ENCODE measurements around the gene ELOVL1. TPM values are rescaled to one million over a fixed set of nuclear protein-coding genes. Genes with fewer than 3 reads are reported as not detected.

The ELOVL1 gene
- total and polyA plus RNA-seq, 2 of the 13 experiments (the other 11 are each of a cell fraction or from before 2014, with no cell fraction given), result 55.2 to 77.4 TPM

DNA sequence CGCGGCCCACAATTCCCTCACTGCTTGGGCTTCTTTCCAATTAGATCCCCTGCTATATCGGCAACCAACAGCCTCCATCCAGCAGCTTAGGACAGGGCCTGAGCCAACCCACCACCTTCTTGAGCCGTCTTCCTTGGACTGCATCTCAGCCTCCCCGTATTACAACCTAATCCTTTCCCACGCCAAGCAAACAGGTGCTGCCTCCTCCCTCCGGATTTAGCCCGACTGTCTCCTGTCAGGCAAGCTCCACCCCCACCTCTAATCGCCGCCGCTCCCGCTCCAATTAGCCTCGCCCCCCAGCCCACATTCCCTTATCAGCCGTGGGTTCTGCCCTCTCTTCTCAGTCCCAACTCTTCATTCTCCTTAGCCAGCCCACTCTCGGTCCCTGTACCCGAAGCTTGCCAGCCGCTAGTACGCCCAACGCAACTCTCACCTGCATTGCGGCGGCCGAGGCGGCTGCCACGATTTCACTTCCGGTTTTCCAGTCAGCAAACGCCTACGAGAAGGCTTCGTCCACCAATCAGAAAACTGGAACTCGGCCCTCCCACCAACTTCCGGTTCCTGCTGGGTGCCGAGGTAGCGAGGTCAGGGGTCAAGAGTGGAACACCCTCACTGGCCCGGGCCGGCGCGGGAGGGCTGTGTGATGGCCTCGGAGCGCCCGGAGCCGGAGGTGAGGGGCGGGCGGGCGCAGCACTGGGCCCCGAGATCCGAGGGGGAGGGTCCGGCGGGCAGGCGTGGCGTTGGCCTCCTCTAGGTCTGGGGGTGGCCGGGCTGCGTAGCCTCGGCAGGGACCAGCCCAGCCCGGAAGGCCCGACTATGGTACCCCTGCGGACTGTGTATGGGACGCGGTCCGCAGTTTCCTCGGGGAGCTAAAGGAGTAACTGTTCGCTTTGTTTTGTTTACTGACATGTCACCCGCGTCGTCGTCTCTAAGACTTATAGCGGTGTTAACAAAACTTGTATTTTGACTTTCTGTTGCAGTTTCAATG is 21.8 kb upstream of the ELOVL1 start, which contains the start of the genes MED8 and SZT2 (continued):
- TF ChIP-seq, protein P1, sequence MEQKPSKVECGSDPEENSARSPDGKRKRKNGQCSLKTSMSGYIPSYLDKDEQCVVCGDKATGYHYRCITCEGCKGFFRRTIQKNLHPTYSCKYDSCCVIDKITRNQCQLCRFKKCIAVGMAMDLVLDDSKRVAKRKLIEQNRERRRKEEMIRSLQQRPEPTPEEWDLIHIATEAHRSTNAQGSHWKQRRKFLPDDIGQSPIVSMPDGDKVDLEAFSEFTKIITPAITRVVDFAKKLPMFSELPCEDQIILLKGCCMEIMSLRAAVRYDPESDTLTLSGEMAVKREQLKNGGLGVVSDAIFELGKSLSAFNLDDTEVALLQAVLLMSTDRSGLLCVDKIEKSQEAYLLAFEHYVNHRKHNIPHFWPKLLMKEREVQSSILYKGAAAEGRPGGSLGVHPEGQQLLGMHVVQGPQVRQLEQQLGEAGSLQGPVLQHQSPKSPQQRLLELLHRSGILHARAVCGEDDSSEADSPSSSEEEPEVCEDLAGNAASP (CRISPR knock-in tag; IDR thresholded peaks at IDR 0.05; ENCODE audit: borderline replicate concordance), result no peak
- TF ChIP-seq NFYB (CRISPR knock-in tag; IDR thresholded peaks at IDR 0.05), result peak; percentile 93
- TF ChIP-seq, protein P2, sequence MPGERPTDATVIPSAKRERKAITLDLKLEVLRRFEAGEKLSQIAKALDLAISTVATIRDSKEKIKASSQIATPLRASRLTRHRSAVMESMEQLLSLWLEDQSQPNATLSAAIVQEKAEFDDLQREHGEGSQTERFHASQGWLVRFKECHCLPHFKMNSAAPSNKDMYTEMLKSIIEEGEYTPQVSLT (CRISPR knock-in tag; IDR thresholded peaks at IDR 0.05; ENCODE audit: borderline replicate concordance, low read depth), result no peak
- TF ChIP-seq, protein P3, sequence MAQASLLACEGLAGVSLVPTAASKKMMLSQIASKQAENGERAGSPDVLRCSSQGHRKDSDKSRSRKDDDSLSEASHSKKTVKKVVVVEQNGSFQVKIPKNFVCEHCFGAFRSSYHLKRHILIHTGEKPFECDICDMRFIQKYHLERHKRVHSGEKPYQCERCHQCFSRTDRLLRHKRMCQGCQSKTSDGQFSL (CRISPR knock-in tag; IDR thresholded peaks at IDR 0.05), result no peak
- no peak for TF ChIP-seq HDAC6 (IDR thresholded peaks at IDR 0.05; ENCODE audit: low read depth, low read length)
- 0 out of 2 replicates have a peak, but pooled peaks have one; percentile 4 for TF ChIP-seq FOSL2 (CRISPR knock-in tag; IDR thresholded peaks at IDR 0.05)
- TF ChIP-seq MED8 (CRISPR knock-in tag; IDR thresholded peaks at IDR 0.05; ENCODE audit: insufficient replicate concordance), result peak; percentile 72
- no peak for TF ChIP-seq ATF7 (IDR thresholded peaks at IDR 0.05)
- 0 out of 2 replicates have a peak, but pooled peaks have one; percentile 39 for TF ChIP-seq ATF7 (CRISPR knock-in tag; IDR thresholded peaks at IDR 0.05)
- TF ChIP-seq KMT2B (CRISPR knock-in tag; IDR thresholded peaks at IDR 0.05), result peak; percentile 92
- TF ChIP-seq RFXANK (CRISPR knock-in tag; IDR thresholded peaks at IDR 0.05), result peak; percentile 41; the same call in 1 of the 2 replicates
- no peak for TF ChIP-seq GTF3A (CRISPR knock-in tag; conservative IDR thresholded peaks at IDR 0.05)
- no peak for TF ChIP-seq RFX3 (CRISPR knock-in tag; IDR thresholded peaks at IDR 0.05)
- TF ChIP-seq ZNF883 (CRISPR knock-in tag; IDR thresholded peaks at IDR 0.05; ENCODE audit: not compliant biosample characterization), result peak; percentile 95
- TF ChIP-seq, protein P4, sequence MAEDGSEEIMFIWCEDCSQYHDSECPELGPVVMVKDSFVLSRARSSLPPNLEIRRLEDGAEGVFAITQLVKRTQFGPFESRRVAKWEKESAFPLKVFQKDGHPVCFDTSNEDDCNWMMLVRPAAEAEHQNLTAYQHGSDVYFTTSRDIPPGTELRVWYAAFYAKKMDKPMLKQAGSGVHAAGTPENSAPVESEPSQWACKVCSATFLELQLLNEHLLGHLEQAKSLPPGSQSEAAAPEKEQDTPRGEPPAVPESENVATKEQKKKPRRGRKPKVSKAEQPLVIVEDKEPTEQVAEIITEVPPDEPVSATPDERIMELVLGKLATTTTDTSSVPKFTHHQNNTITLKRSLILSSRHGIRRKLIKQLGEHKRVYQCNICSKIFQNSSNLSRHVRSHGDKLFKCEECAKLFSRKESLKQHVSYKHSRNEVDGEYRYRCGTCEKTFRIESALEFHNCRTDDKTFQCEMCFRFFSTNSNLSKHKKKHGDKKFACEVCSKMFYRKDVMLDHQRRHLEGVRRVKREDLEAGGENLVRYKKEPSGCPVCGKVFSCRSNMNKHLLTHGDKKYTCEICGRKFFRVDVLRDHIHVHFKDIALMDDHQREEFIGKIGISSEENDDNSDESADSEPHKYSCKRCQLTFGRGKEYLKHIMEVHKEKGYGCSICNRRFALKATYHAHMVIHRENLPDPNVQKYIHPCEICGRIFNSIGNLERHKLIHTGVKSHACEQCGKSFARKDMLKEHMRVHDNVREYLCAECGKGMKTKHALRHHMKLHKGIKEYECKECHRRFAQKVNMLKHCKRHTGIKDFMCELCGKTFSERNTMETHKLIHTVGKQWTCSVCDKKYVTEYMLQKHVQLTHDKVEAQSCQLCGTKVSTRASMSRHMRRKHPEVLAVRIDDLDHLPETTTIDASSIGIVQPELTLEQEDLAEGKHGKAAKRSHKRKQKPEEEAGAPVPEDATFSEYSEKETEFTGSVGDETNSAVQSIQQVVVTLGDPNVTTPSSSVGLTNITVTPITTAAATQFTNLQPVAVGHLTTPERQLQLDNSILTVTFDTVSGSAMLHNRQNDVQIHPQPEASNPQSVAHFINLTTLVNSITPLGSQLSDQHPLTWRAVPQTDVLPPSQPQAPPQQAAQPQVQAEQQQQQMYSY (CRISPR knock-in tag; IDR thresholded peaks at IDR 0.05), result no peak
- TF ChIP-seq ZNF678 (CRISPR knock-in tag; IDR thresholded peaks at IDR 0.05), result 0 out of 2 replicates have a peak, but pooled peaks have one; percentile 66
- TF ChIP-seq MAZ (IDR thresholded peaks at IDR 0.05; ENCODE audit: borderline replicate concordance, low read depth, low read length), result no peak
- TF ChIP-seq MAZ (CRISPR knock-in tag; IDR thresholded peaks at IDR 0.05; ENCODE audit: low read depth), result peak; percentile 81
- TF ChIP-seq, protein P5, sequence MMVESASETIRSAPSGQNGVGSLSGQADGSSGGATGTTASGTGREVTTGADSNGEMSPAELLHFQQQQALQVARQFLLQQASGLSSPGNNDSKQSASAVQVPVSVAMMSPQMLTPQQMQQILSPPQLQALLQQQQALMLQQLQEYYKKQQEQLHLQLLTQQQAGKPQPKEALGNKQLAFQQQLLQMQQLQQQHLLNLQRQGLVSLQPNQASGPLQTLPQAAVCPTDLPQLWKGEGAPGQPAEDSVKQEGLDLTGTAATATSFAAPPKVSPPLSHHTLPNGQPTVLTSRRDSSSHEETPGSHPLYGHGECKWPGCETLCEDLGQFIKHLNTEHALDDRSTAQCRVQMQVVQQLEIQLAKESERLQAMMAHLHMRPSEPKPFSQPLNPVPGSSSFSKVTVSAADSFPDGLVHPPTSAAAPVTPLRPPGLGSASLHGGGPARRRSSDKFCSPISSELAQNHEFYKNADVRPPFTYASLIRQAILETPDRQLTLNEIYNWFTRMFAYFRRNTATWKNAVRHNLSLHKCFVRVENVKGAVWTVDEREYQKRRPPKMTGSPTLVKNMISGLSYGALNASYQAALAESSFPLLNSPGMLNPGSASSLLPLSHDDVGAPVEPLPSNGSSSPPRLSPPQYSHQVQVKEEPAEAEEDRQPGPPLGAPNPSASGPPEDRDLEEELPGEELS (CRISPR knock-in tag; IDR thresholded peaks at IDR 0.05), result no peak
- peak; percentile 53; the same call in 1 of the 2 replicates for TF ChIP-seq ZSCAN21 (CRISPR knock-in tag; IDR thresholded peaks at IDR 0.05; ENCODE audit: borderline replicate concordance)
- no peak; the same call in 1 of the 2 replicates for TF ChIP-seq ZNF772 (CRISPR knock-in tag; IDR thresholded peaks at IDR 0.05)
- TF ChIP-seq MTA3 (CRISPR knock-in tag; IDR thresholded peaks at IDR 0.05), result no peak
